ENCODE measurements around the gene CEACAM18.

CEACAM18 gene

DNA sequence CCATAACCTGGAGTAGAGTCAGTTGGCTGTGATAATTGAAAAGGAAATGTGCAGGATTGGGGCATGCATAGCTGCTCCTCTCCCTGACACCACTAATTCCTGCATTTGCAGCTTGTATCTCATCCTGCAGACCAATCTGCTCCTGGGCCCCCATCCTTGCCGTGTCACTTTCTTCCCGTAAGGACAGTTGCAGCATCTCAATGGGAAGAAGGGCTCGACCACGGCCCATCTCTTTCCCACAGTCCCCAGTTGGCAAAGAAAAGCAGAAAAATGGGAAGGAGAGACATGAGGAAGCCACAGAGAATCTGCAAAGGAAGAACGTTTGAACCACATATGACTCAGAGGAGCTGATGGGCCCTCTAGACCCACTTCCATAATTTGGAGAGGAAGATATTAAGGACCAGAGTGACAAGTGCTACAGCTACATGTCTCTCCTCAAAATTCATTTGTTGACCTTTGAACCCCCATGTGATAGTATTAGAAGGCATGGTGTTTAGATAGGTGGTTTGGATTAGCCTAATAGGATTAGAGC lies 25.0 kb downstream of the CEACAM18 start:
- no peak overlapping the region for H3K9ac ChIP-seq (ENCODE audit: low read length)
- no peak overlapping the region for H3K4me2 ChIP-seq (ENCODE audit: low read length)
- H2AFZ ChIP-seq (ENCODE audit: insufficient read depth, low read length, poor library complexity): no peak overlapping the region
- DNase-seq: no peak
- no peaks in the 10 kb centered on the region for H3K79me2 ChIP-seq (ENCODE audit: control insufficient read depth, insufficient read depth, low read length, poor library complexity)
- WGBS (ENCODE audit: extremely low coverage, insufficient coverage, insufficient read length): no CpG with 5 or more reads among the region's 5 CpGs
- H3K14ac ChIP-seq (ENCODE audit: low read length): no peak overlapping the region
- no peak overlapping the region for H3K18ac ChIP-seq (ENCODE audit: low read length)
- H3K27me3 ChIP-seq (ENCODE audit: insufficient read depth, low read length): no peaks in the 10 kb centered on the region
- no peaks in the 10 kb centered on the region for H3K4me1 ChIP-seq (ENCODE audit: control insufficient read depth in 1 of 2, insufficient read depth in 2 of 2, low read length in 2 of 2)
- no peaks in the 10 kb centered on the region for H3K79me1 ChIP-seq (ENCODE audit: low read length)
- no peak overlapping the region for H3K27ac ChIP-seq (ENCODE audit: low read depth, low read length)
- no peaks in the 10 kb centered on the region for H3K36me3 ChIP-seq (ENCODE audit: control insufficient read depth in 1 of 2, insufficient read depth in 2 of 2, low read length in 2 of 2)
- H4K12ac ChIP-seq (ENCODE audit: low read depth, low read length): no peak overlapping the region
- no peak overlapping the region for H2BK120ac ChIP-seq (ENCODE audit: insufficient read depth, low read length, poor library complexity)
- H3K23ac ChIP-seq (ENCODE audit: low read length): no peak overlapping the region
- no peak overlapping the region for H3K4me3 ChIP-seq (ENCODE audit: low read depth, low read length)
- no peak overlapping the region for H2BK5ac ChIP-seq (ENCODE audit: low read depth, low read length, poor library complexity)
- peaks cover 55% of the 10 kb centered on the region for H3K9me3 ChIP-seq (ENCODE audit: insufficient read depth, low read depth, low read length)
- H2BK12ac ChIP-seq (ENCODE audit: low read length): no peak overlapping the region
- H2AK5ac ChIP-seq (ENCODE audit: low read length): no peak overlapping the region
- H4K91ac ChIP-seq (ENCODE audit: low read depth, low read length): no peak overlapping the region
- H4K8ac ChIP-seq (ENCODE audit: low read depth, low read length): no peak overlapping the region
- H3K4ac ChIP-seq (ENCODE audit: low read depth, low read length): no peak overlapping the region

GRCh38 chr19:51503896-51504295 lies 25.6 kb downstream of the CEACAM18 start:
- Histone ChIP-seq H3K18ac (ENCODE audit: low read length) (no peak overlapping the region), H3K14ac (ENCODE audit: low read length) (no peak overlapping the region), H3K27ac (ENCODE audit: low read depth, low read length) (no peak overlapping the region), H3K36me3 (ENCODE audit: control insufficient read depth in 1 of 2, insufficient read depth in 2 of 2, low read length in 2 of 2) (no peaks in the 10 kb centered on the region), H3K27me3 (ENCODE audit: insufficient read depth, low read length) (no peaks in the 10 kb centered on the region), H3K4me1 (ENCODE audit: control insufficient read depth in 1 of 2, insufficient read depth in 2 of 2, low read length in 2 of 2) (no peaks in the 10 kb centered on the region), H3K4me3 (ENCODE audit: low read depth, low read length) (no peak overlapping the region), H4K8ac (ENCODE audit: low read depth, low read length) (no peak overlapping the region), H4K91ac (ENCODE audit: low read depth, low read length) (no peak overlapping the region), H3K79me2 (ENCODE audit: control insufficient read depth, insufficient read depth, low read length, poor library complexity) (no peaks in the 10 kb centered on the region), H4K12ac (ENCODE audit: low read depth, low read length) (no peak overlapping the region), H2BK12ac (ENCODE audit: low read length) (no peak overlapping the region), H2AK5ac (ENCODE audit: low read length) (no peak overlapping the region), H3K9me3 (ENCODE audit: insufficient read depth, low read depth, low read length) (peaks cover 58% of the 10 kb centered on the region), H2BK5ac (ENCODE audit: low read depth, low read length, poor library complexity) (no peak overlapping the region), H3K23ac (ENCODE audit: low read length) (no peak overlapping the region), H2AFZ (ENCODE audit: insufficient read depth, low read length, poor library complexity) (no peak overlapping the region), H3K4me2 (ENCODE audit: low read length) (no peak overlapping the region), H3K4ac (ENCODE audit: low read depth, low read length) (no peak overlapping the region), H2BK120ac (ENCODE audit: insufficient read depth, low read length, poor library complexity) (no peak overlapping the region), H3K79me1 (ENCODE audit: low read length) (no peaks in the 10 kb centered on the region), H3K9ac (ENCODE audit: low read length) (no peak overlapping the region)
- WGBS (ENCODE audit: extremely low coverage, insufficient coverage, insufficient read length): no CpG with 5 or more reads among the region's 3 CpGs
- DNase-seq: no peak

DNA sequence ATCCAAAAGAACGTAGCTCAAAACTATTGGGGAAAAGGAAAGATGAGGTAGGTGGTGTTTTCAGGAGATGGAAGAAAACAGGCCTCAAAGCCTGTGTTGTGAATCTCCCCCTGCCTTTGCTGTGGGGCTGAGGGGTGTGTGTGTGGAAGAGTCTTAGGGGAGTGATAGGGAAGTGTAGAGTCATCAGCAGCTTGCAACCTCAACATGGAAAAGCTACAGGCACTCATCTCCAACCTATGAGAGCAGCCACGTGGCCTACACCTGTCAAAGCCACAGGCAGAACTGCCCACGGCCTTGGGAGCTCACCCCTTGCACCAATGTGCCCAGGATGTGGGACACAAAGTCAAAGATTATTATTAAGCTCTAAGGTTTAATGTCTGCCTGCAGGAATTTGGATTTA lies 27.6 kb downstream of the CEACAM18 start:
- no peak overlapping the region for H3K4me2 ChIP-seq (ENCODE audit: low read length)
- no peak overlapping the region for H4K8ac ChIP-seq (ENCODE audit: low read depth, low read length)
- H3K27ac ChIP-seq (ENCODE audit: low read depth, low read length): no peak overlapping the region
- no peak overlapping the region for H3K4ac ChIP-seq (ENCODE audit: low read depth, low read length)
- no peak overlapping the region for H3K14ac ChIP-seq (ENCODE audit: low read length)
- no peak overlapping the region for H3K23ac ChIP-seq (ENCODE audit: low read length)
- H3K9ac ChIP-seq (ENCODE audit: low read length): no peak overlapping the region
- no peaks in the 10 kb centered on the region for H3K27me3 ChIP-seq (ENCODE audit: insufficient read depth, low read length)
- H3K9me3 ChIP-seq (ENCODE audit: insufficient read depth, low read depth, low read length): peaks cover 48% of the 10 kb centered on the region
- no peak overlapping the region for H2BK120ac ChIP-seq (ENCODE audit: insufficient read depth, low read length, poor library complexity)
- no peak overlapping the region for H3K18ac ChIP-seq (ENCODE audit: low read length)
- H2AFZ ChIP-seq (ENCODE audit: insufficient read depth, low read length, poor library complexity): no peak overlapping the region
- no peak overlapping the region for H3K4me3 ChIP-seq (ENCODE audit: low read depth, low read length)
- H4K12ac ChIP-seq (ENCODE audit: low read depth, low read length): no peak overlapping the region
- no peak overlapping the region for H2AK5ac ChIP-seq (ENCODE audit: low read length)
- no peaks in the 10 kb centered on the region for H3K36me3 ChIP-seq (ENCODE audit: control insufficient read depth in 1 of 2, insufficient read depth in 2 of 2, low read length in 2 of 2)
- no peak for DNase-seq
- H2BK5ac ChIP-seq (ENCODE audit: low read depth, low read length, poor library complexity): no peak overlapping the region
- no peak overlapping the region for H4K91ac ChIP-seq (ENCODE audit: low read depth, low read length)
- no peaks in the 10 kb centered on the region for H3K4me1 ChIP-seq (ENCODE audit: control insufficient read depth in 1 of 2, insufficient read depth in 2 of 2, low read length in 2 of 2)
- H3K79me1 ChIP-seq (ENCODE audit: low read length): no peaks in the 10 kb centered on the region
- WGBS (ENCODE audit: extremely low coverage, insufficient coverage, insufficient read length): no CpG with 5 or more reads among the region's 3 CpGs
- no peaks in the 10 kb centered on the region for H3K79me2 ChIP-seq (ENCODE audit: control insufficient read depth, insufficient read depth, low read length, poor library complexity)
- no peak overlapping the region for H2BK12ac ChIP-seq (ENCODE audit: low read length)

GRCh38 chr19:51507192-51507591 lies 28.9 kb downstream of the CEACAM18 start:
- H3K9ac ChIP-seq (ENCODE audit: low read length): no peak overlapping the region
- WGBS (ENCODE audit: extremely low coverage, insufficient coverage, insufficient read length): no CpG with 5 or more reads among the region's 3 CpGs
- H3K79me2 ChIP-seq (ENCODE audit: control insufficient read depth, insufficient read depth, low read length, poor library complexity): no peaks in the 10 kb centered on the region
- no peak overlapping the region for H3K14ac ChIP-seq (ENCODE audit: low read length)
- H3K79me1 ChIP-seq (ENCODE audit: low read length): no peaks in the 10 kb centered on the region
- H3K27me3 ChIP-seq (ENCODE audit: insufficient read depth, low read length): no peaks in the 10 kb centered on the region
- no peak overlapping the region for H3K4me2 ChIP-seq (ENCODE audit: low read length)
- no peak overlapping the region for H2AFZ ChIP-seq (ENCODE audit: insufficient read depth, low read length, poor library complexity)
- no peak overlapping the region for H2BK5ac ChIP-seq (ENCODE audit: low read depth, low read length, poor library complexity)
- no peak for DNase-seq
- no peak overlapping the region for H3K4me3 ChIP-seq (ENCODE audit: low read depth, low read length)
- H3K36me3 ChIP-seq (ENCODE audit: control insufficient read depth in 1 of 2, insufficient read depth in 2 of 2, low read length in 2 of 2): no peaks in the 10 kb centered on the region
- no peak overlapping the region for H3K4ac ChIP-seq (ENCODE audit: low read depth, low read length)
- no peak overlapping the region for H3K23ac ChIP-seq (ENCODE audit: low read length)
- H4K91ac ChIP-seq (ENCODE audit: low read depth, low read length): no peak overlapping the region
- no peak overlapping the region for H2BK120ac ChIP-seq (ENCODE audit: insufficient read depth, low read length, poor library complexity)
- H2BK12ac ChIP-seq (ENCODE audit: low read length): no peak overlapping the region
- no peak overlapping the region for H2AK5ac ChIP-seq (ENCODE audit: low read length)
- H3K27ac ChIP-seq (ENCODE audit: low read depth, low read length): no peak overlapping the region
- no peaks in the 10 kb centered on the region for H3K4me1 ChIP-seq (ENCODE audit: control insufficient read depth in 1 of 2, insufficient read depth in 2 of 2, low read length in 2 of 2)
- peaks cover 36% of the 10 kb centered on the region for H3K9me3 ChIP-seq (ENCODE audit: insufficient read depth, low read depth, low read length)
- H4K8ac ChIP-seq (ENCODE audit: low read depth, low read length): no peak overlapping the region
- no peak overlapping the region for H3K18ac ChIP-seq (ENCODE audit: low read length)
- no peak overlapping the region for H4K12ac ChIP-seq (ENCODE audit: low read depth, low read length)
